Right hindlimb (tissue), 1 donor: ENCODE measurements around the gene NYNRIN.
"Not testable (repeated sequence)": the region's sequence is repeated elsewhere in the genome, so short reads cannot be mapped to it uniquely, and the experiment has no call there.

ENCODE experiments used
- DNase-seq: peaks from one replicate; pipeline ENCODE4 v3.0.0-alpha.2; 2018

Gene NYNRIN

GRCh38 chr14:24370748-24371147 lies 28.1 kb upstream of the NYNRIN start:
- DNase-seq: peak; percentile 56

GRCh38 chr14:24371605-24372004 lies 27.2 kb upstream of the NYNRIN start:
- not testable (repeated sequence) for DNase-seq

- no peak for DNase-seq
Measured at GRCh38 chr14:24372701-24373416, 25.9 kb upstream of the NYNRIN start.

GRCh38 chr14:24376448-24377070 lies 22.2 kb upstream of the NYNRIN start:
- DNase-seq: no peak

DNA sequence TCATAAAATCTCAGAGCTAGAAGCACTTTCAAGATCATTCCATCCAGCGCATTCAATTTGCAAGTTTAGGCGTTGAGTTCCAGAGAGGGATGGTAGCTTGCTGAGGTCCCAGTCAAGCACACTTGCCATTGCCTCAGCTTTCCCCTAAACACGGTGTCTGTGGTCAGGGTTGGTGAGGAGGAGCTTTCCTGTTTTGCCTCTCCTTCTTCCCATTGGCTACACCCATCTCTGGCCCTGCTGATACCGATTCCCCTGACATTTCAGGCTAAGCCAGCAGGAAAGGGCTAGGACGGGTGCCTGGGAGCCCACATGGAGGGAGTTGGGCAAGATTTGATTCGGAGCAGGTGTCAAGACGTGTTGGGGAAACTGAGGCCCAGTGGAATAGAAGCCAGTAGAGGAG lies 21.7 kb upstream of the NYNRIN start:
- DNase-seq: no peak

- DNase-seq: no peak
Measured at GRCh38 chr14:24377657-24378056, 21.1 kb upstream of the NYNRIN start.

GRCh38 chr14:24378327-24378726 lies 20.5 kb upstream of the NYNRIN start:
- DNase-seq: no peak

GRCh38 chr14:24378981-24379906 lies 19.6 kb upstream of the NYNRIN start:
- no peak for DNase-seq

DNA sequence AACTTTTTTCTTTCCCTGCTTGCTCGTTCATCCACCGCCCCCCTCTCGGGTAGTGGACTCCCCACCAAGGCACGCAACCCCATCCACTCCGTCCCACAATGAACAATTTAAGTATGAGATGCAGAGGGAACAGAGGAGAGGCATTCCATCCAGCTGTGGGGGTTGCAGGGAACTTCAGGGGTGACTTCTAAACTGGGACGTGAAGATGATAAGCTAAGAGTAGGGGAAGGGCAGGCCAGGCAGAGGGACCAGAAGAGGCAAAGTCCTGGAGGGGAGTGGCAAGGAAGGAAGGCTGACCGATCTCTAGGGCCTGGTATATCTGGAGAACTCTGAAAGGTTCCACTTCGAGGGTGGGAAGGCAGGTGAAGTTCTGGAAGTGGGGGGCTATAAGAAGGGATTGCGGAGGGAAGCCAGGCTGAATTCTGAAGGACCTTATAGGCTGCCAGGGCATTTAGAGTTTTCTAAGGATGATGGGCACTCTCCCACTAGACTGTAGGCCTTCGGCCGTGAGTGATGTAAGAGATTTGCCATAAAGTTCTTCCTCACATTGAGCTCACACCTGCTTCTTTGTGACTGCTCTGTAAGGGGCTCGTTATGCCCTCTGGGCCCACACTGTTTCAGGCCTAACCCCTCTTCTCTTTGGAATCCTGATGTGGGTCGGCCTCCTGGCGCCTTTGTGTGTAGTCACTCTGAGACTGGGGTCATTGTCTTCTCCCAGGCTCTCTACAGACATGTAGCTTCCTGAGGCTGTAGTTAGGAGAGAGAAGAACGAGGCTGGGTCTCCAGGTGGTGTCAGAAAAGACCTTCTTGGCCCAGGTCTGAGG lies 18.7 kb upstream of the NYNRIN start:
- no peak for DNase-seq

DNA sequence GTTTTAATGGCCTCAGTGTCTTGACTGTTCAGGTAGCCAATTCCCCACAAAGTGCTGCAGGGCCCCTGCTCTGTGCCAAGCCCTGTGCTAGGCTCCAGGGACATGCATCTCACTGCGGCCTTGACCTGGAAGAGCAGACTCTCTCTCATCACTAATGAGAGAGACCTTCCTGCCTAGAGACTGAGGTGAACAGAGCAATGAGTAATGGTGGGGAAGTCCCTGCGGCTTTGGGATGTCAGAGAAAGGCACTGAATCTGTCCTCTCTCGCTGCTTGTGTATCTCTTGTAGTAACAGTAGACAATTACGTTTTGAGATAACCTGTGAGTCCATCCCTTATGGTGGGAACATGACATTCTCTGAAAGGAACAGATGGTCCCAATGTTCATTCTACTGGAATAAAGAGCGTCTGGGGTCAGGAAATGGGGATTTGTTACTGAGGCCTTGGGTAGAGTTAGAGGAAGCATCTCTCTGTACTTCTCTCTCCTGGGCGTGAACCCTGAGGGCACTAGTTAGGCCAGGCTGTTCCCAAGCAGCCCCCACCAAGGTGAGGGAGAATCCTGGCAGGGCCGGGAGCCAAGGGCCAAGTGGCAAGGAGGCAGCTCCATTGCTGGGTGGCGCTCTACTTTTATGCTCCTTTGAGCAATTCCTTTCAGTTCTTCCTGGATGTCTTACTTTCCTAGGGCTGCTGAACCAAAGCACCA lies 17.3 kb upstream of the NYNRIN start:
- DNase-seq: no peak

DNA sequence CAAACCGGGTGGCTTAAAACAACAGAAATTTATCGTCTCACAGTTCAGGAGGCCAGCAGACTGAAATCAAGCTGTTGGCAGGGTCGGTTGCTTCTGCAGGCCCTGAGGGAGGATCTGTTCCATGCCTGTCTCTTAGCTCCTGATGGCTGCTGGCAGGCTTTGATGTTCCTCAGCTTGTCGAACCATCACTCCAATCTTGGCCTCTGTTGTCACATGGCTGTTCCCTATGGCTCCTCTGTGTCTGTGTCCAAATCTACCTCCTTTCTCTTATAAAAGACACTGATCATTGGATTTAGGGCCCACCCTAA lies 16.8 kb upstream of the NYNRIN start:
- no peak for DNase-seq

- DNase-seq: no peak
Measured at GRCh38 chr14:24384169-24384568, 14.6 kb upstream of the NYNRIN start.

DNA sequence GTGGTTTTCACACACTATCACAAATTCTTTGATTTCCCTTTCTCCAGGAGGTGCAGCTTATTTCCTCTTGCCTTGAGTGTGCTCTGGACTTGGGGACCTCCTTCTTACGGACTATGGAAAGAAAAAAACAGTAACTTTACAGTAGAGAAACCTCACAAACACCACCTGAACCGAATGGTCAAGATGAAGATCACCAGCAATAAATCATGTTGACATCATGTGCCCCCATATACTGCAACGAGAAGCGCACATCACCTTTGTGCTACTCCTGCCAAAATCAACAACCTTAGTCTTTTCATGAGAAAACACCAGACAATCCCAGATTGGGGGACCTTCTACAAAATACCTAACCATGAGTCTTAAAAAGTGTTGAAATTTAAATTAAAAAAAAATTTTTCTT lies 13.3 kb upstream of the NYNRIN start:
- DNase-seq: no peak

DNA sequence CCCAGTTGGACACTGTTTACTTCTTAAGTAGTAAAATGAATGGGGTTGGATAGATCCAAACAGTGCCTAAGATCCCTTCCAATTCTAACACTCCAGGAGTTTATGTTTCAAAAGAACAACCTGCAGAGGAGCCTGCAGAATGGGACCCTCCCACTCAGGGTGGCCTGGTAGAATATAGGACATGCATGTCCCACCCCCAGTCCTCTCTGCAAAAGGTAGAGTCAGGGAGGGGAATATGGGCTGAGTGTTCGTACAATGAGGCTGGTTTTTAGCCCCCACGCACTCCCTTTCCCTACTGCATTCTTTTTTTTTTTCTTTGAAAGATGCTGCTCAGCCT lies 11.8 kb upstream of the NYNRIN start:
- no peak for DNase-seq

- not testable (repeated sequence) for DNase-seq
Measured at GRCh38 chr14:24387579-24387978, 11.2 kb upstream of the NYNRIN start.

- no peak for DNase-seq
Measured at GRCh38 chr14:24388474-24389179, 10.2 kb upstream of the NYNRIN start.

- no peak for DNase-seq
Measured at GRCh38 chr14:24389226-24389848, 9.5 kb upstream of the NYNRIN start.

GRCh38 chr14:24390701-24391468 lies 7.9 kb upstream of the NYNRIN start:
- no peak for DNase-seq

GRCh38 chr14:24392325-24393091 lies 6.3 kb upstream of the NYNRIN start:
- no peak for DNase-seq

- DNase-seq: no peak
Measured at GRCh38 chr14:24394275-24394674, 4.5 kb upstream of the NYNRIN start.
